ENCODE measurements around the gene ALDH1A1. TPM values are rescaled to one million over a fixed set of nuclear protein-coding genes. Genes with fewer than 3 reads are reported as not detected.

ALDH1A1 gene
- polyA plus RNA-seq, 1 of the 3 experiments (the other 2 are of a cell fraction) = 0.03 TPM

DNA sequence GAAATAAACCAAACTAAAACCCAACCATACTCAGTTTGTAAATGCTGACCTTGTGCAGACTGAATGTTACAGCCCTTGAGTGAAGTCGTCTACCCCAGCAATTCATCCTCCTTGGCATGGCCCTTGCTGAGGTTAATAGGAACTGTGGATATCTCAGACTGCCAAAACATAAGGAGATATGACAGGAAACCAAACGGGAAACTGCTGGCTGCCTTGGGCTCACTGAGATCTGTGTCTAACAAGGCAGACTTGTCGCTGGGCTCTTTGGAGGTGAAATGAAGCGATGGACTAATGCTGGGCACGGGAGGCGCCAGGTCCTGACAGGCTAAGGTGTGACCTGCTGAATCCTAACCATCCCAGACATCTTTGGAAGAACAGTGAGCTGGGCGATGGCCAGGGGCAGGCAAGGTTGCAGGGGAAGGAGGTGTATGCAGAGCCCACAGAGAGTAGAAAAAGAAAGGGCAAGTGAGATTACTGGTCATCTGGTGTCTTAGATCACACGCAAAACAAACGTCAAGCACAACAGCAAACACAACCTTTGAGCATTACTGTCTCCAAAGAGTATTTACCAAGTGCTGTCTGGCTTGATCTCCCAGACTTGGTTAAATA is 44.6 kb upstream of the ALDH1A1 start (continued):
- TF ChIP-seq, protein P1, sequence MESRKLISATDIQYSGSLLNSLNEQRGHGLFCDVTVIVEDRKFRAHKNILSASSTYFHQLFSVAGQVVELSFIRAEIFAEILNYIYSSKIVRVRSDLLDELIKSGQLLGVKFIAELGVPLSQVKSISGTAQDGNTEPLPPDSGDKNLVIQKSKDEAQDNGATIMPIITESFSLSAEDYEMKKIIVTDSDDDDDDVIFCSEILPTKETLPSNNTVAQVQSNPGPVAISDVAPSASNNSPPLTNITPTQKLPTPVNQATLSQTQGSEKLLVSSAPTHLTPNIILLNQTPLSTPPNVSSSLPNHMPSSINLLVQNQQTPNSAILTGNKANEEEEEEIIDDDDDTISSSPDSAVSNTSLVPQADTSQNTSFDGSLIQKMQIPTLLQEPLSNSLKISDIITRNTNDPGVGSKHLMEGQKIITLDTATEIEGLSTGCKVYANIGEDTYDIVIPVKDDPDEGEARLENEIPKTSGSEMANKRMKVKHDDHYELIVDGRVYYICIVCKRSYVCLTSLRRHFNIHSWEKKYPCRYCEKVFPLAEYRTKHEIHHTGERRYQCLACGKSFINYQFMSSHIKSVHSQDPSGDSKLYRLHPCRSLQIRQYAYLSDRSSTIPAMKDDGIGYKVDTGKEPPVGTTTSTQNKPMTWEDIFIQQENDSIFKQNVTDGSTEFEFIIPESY (IDR thresholded peaks at IDR 0.05; ENCODE audit: borderline replicate concordance, low read depth) = no peak
- TF ChIP-seq RXRA (IDR thresholded peaks at IDR 0.05; ENCODE audit: borderline replicate concordance, low read depth) (no peak), TEAD4 (IDR thresholded peaks at IDR 0.05; ENCODE audit: borderline replicate concordance, insufficient read depth) (no peak), RFX5 (IDR thresholded peaks at IDR 0.05; ENCODE audit: low read length) (no peak), FOSL2 (IDR thresholded peaks at IDR 0.05; ENCODE audit: borderline replicate concordance, low read depth) (no peak), EZH2phosphoT487 (IDR thresholded peaks at IDR 0.05; ENCODE audit: borderline replicate concordance, low read depth) (no peak), JUND (IDR thresholded peaks at IDR 0.05) (no peak), ELF1 (IDR thresholded peaks at IDR 0.05) (no peak), NFIC (IDR thresholded peaks at IDR 0.05; ENCODE audit: borderline replicate concordance) (no peak), CHD2 (IDR thresholded peaks at IDR 0.05; ENCODE audit: low read length, partially characterized antibody) (no peak), TAF1 (IDR thresholded peaks at IDR 0.05; ENCODE audit: borderline replicate concordance, low read depth, low read length) (no peak), POLR2AphosphoS5 (IDR thresholded peaks at IDR 0.05; ENCODE audit: low read depth, low read length) (no peak)
- TF ChIP-seq, protein P2, sequence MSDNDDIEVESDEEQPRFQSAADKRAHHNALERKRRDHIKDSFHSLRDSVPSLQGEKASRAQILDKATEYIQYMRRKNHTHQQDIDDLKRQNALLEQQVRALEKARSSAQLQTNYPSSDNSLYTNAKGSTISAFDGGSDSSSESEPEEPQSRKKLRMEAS (IDR thresholded peaks at IDR 0.05; ENCODE audit: low read depth) = no peak

DNA sequence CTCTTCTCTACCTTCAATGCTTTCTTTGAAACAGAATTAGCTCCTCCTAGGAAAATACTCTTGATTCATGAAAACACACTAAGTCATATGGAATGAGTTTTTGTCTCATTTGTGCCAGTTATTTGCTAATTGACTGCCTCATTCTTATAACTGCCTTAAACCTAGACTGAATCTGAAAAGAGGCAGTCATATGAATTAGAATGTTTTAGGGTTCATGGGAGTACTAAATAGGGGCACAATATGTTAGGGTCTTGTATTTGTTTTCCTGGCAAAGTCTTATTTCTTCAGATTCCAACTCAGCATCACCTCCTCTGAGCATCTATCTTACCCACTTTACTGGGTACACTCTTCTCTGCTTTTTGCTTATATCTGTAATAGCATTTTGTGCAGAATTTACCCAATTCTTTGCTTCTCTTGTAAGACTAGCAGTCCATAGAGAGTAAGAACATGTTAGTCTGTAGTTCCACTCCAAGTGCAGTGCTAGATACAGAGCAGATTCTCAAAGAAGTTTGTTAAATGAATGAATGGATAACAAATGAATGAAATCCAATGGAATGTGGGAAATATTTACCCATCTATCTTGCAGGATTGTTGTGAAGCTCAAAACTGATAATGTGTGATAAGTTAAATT is 43.9 kb upstream of the ALDH1A1 start:
- Histone ChIP-seq H3K9ac (no peak overlapping the region), H3K4me1 (ENCODE audit: control insufficient read depth in 1 of 2, insufficient read depth in 2 of 2, low read depth in 1 of 2, low read length in 1 of 2) (no peaks in the 10 kb centered on the region), H4K20me1 (ENCODE audit: insufficient read depth) (no peaks in the 10 kb centered on the region), H3K36me3 (replicated peaks in 1 of 2; ENCODE audit: control insufficient read depth in 1 of 2, insufficient read depth in 2 of 2, low read length in 1 of 2) (no peaks in the 10 kb centered on the region), H3K4me2 (no peak overlapping the region), H3F3A (replicated peaks; ENCODE audit: insufficient read depth) (no peaks in the 10 kb centered on the region), H3K9me3 (no peaks in the 10 kb centered on the region), H3K9me2 (no peaks in the 10 kb centered on the region), H2AFZ (ENCODE audit: low read depth) (no peak overlapping the region), H3K27me3 (ENCODE audit: insufficient read depth) (peaks cover 21% of the 10 kb centered on the region; the same call in 1 of the 2 replicates), H3K27ac (ENCODE audit: low read depth in 2 of 2, low read length in 1 of 2) (no peak overlapping the region), H3K4me3 (ENCODE audit: low read depth in 2 of 2, low read length in 1 of 2) (no peak overlapping the region), H3K79me2 (ENCODE audit: insufficient read depth) (no peaks in the 10 kb centered on the region)
- no peak for DNase-seq
- TF ChIP-seq RFX5 (IDR thresholded peaks at IDR 0.05; ENCODE audit: low read length) (no peak), NRF1 (IDR thresholded peaks at IDR 0.05; ENCODE audit: low read depth, low read length) (no peak), TEAD4 (IDR thresholded peaks at IDR 0.05; ENCODE audit: borderline replicate concordance, insufficient read depth) (no peak), FOXJ3 (CRISPR knock-in tag; IDR thresholded peaks at IDR 0.05) (no peak), JUND (IDR thresholded peaks at IDR 0.05) (no peak), ELF1 (IDR thresholded peaks at IDR 0.05) (no peak), RXRA (IDR thresholded peaks at IDR 0.05; ENCODE audit: borderline replicate concordance, low read depth) (no peak), GABPA (IDR thresholded peaks at IDR 0.05; ENCODE audit: low read depth) (no peak), FOXM1 (IDR thresholded peaks at IDR 0.05; ENCODE audit: low read depth) (no peak), YY1 (IDR thresholded peaks at IDR 0.05; ENCODE audit: low read depth) (no peak), GATA2 (CRISPR knock-in tag; IDR thresholded peaks at IDR 0.05) (no peak), MEF2A (IDR thresholded peaks at IDR 0.05; ENCODE audit: borderline replicate concordance, low read depth) (no peak), MXI1 (IDR thresholded peaks at IDR 0.05; ENCODE audit: low read depth, low read length) (no peak), EZH2phosphoT487 (IDR thresholded peaks at IDR 0.05; ENCODE audit: borderline replicate concordance, low read depth) (no peak), POLR2AphosphoS5 (IDR thresholded peaks at IDR 0.05; ENCODE audit: low read depth, low read length) (no peak)
- TF ChIP-seq, protein P3, sequence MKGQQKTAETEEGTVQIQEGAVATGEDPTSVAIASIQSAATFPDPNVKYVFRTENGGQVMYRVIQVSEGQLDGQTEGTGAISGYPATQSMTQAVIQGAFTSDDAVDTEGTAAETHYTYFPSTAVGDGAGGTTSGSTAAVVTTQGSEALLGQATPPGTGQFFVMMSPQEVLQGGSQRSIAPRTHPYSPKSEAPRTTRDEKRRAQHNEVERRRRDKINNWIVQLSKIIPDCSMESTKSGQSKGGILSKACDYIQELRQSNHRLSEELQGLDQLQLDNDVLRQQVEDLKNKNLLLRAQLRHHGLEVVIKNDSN (IDR thresholded peaks at IDR 0.05; ENCODE audit: borderline replicate concordance, low read depth) = no peak
- TF ChIP-seq, protein P1 (IDR thresholded peaks at IDR 0.05; ENCODE audit: borderline replicate concordance, low read depth) = no peak
- ChIA-PET CTCF (no interaction called here), POLR2A (no interaction called here)
